NT2/D1 (cell line): ENCODE measurements around the gene PLRG1.

Experiments
- SUZ12 ChIP-seq: IDR thresholded peaks from 2 replicates; pipeline ENCODE4 v1.6.1; 2011; ENCODE audit not compliant: insufficient read length, insufficient read depth; ENCODE audit errors: extremely low read depth
- YY1 ChIP-seq: IDR thresholded peaks from 2 replicates; pipeline ENCODE4 v1.6.1; 2011; ENCODE audit not compliant: insufficient read length, insufficient read depth

GRCh38 chr4:154511548-154511947 is 38.7 kb downstream of the PLRG1 start:
- no peak for TF ChIP-seq SUZ12
- TF ChIP-seq YY1, result no peak
